Measurements from ENCODE around the gene ARL5B.
"Not testable (repeated sequence)": the region's sequence is repeated elsewhere in the genome, so short reads cannot be mapped to it uniquely, and the experiment has no call there.

ARL5B gene

GRCh38 chr10:18659125-18659818 lies at the start of gene ARL5B:
Gene ARL5B (plus strand): TSS chr10:18659431. CDS start chr10:18659638, 207 bp downstream.
- H3K36me3 Mint-ChIP-seq (ENCODE audit: low read depth): peaks cover 28% of the 10 kb centered on the region
- peak within 1 kb of the TSS; percentile 97 for H3K27ac Mint-ChIP-seq
- peaks cover 34% of the 10 kb centered on the region for H3K4me1 Mint-ChIP-seq (ENCODE audit: low read depth)
- H3K4me3 Mint-ChIP-seq: peak within 1 kb of the TSS; percentile 98
- no peaks in the 10 kb centered on the region for H3K9me3 Mint-ChIP-seq
- no peaks in the 10 kb centered on the region for H3K27me3 Mint-ChIP-seq (ENCODE audit: low read depth)

GRCh38 chr10:18610517-18610916 lies 48.7 kb upstream of the ARL5B start:
- Mint-ChIP-seq H3K9me3 (no peaks in the 10 kb centered on the region), H3K4me1 (ENCODE audit: low read depth) (no peaks in the 10 kb centered on the region), H3K36me3 (ENCODE audit: low read depth) (peaks cover 18% of the 10 kb centered on the region), H3K27ac (no peak overlapping the region), H3K4me3 (no peak overlapping the region), H3K27me3 (ENCODE audit: low read depth) (no peaks in the 10 kb centered on the region)

- no peak overlapping the region for H3K4me3 Mint-ChIP-seq
- H3K27me3 Mint-ChIP-seq (ENCODE audit: low read depth): no peaks in the 10 kb centered on the region
- no peak overlapping the region for H3K27ac Mint-ChIP-seq
- H3K36me3 Mint-ChIP-seq (ENCODE audit: low read depth): peaks cover 16% of the 10 kb centered on the region
- no peaks in the 10 kb centered on the region for H3K9me3 Mint-ChIP-seq
- H3K4me1 Mint-ChIP-seq (ENCODE audit: low read depth): no peaks in the 10 kb centered on the region
Measured at GRCh38 chr10:18611168-18611567, 48.1 kb upstream of the ARL5B start.

GRCh38 chr10:18615618-18616017 lies 43.6 kb upstream of the ARL5B start:
- H3K36me3 Mint-ChIP-seq (ENCODE audit: low read depth): peaks cover 28% of the 10 kb centered on the region
- H3K27ac Mint-ChIP-seq: no peak overlapping the region
- H3K9me3 Mint-ChIP-seq: no peaks in the 10 kb centered on the region
- no peaks in the 10 kb centered on the region for H3K27me3 Mint-ChIP-seq (ENCODE audit: low read depth)
- peaks cover 2% of the 10 kb centered on the region for H3K4me1 Mint-ChIP-seq (ENCODE audit: low read depth)
- no peak overlapping the region for H3K4me3 Mint-ChIP-seq

- Mint-ChIP-seq H3K9me3 (no peaks in the 10 kb centered on the region), H3K27ac (no peak overlapping the region), H3K4me1 (ENCODE audit: low read depth) (peaks cover 2% of the 10 kb centered on the region), H3K27me3 (ENCODE audit: low read depth) (no peaks in the 10 kb centered on the region), H3K4me3 (no peak overlapping the region), H3K36me3 (ENCODE audit: low read depth) (peaks cover 34% of the 10 kb centered on the region)
Measured at GRCh38 chr10:18616337-18616736, 42.9 kb upstream of the ARL5B start.

- H3K27me3 Mint-ChIP-seq (ENCODE audit: low read depth): no peaks in the 10 kb centered on the region
- H3K4me3 Mint-ChIP-seq: no peak overlapping the region
- peaks cover 32% of the 10 kb centered on the region for H3K36me3 Mint-ChIP-seq (ENCODE audit: low read depth)
- no peaks in the 10 kb centered on the region for H3K9me3 Mint-ChIP-seq
- no peak overlapping the region for H3K27ac Mint-ChIP-seq
- H3K4me1 Mint-ChIP-seq (ENCODE audit: low read depth): peaks cover 2% of the 10 kb centered on the region
Measured at GRCh38 chr10:18619016-18619415, 40.2 kb upstream of the ARL5B start.

GRCh38 chr10:18620856-18621255 lies 38.4 kb upstream of the ARL5B start:
- Mint-ChIP-seq H3K9me3 (no peaks in the 10 kb centered on the region), H3K4me1 (ENCODE audit: low read depth) (peaks cover 2% of the 10 kb centered on the region), H3K4me3 (no peak overlapping the region), H3K36me3 (ENCODE audit: low read depth) (peaks cover 31% of the 10 kb centered on the region), H3K27ac (no peak overlapping the region), H3K27me3 (ENCODE audit: low read depth) (no peaks in the 10 kb centered on the region)

- H3K27ac Mint-ChIP-seq; H3K4me3 Mint-ChIP-seq; H3K27me3 Mint-ChIP-seq (ENCODE audit: low read depth); H3K9me3 Mint-ChIP-seq: not testable (repeated sequence)
- H3K4me1 Mint-ChIP-seq (ENCODE audit: low read depth): peaks cover 11% of the 10 kb centered on the region
- H3K36me3 Mint-ChIP-seq (ENCODE audit: low read depth): peaks cover 24% of the 10 kb centered on the region
Measured at GRCh38 chr10:18623671-18624070, 35.6 kb upstream of the ARL5B start.

GRCh38 chr10:18625886-18626285 lies 33.3 kb upstream of the ARL5B start:
- peaks cover 13% of the 10 kb centered on the region for H3K4me1 Mint-ChIP-seq (ENCODE audit: low read depth)
- no peaks in the 10 kb centered on the region for H3K9me3 Mint-ChIP-seq
- no peak overlapping the region for H3K27ac Mint-ChIP-seq
- no peak overlapping the region for H3K4me3 Mint-ChIP-seq
- H3K27me3 Mint-ChIP-seq (ENCODE audit: low read depth): no peaks in the 10 kb centered on the region
- H3K36me3 Mint-ChIP-seq (ENCODE audit: low read depth): peaks cover 16% of the 10 kb centered on the region

- not testable (repeated sequence) for H3K36me3 Mint-ChIP-seq (ENCODE audit: low read depth); H3K9me3 Mint-ChIP-seq; H3K27me3 Mint-ChIP-seq (ENCODE audit: low read depth)
- Mint-ChIP-seq H3K4me1 (ENCODE audit: low read depth) (peaks cover 13% of the 10 kb centered on the region), H3K4me3 (peak overlapping the region; percentile 84), H3K27ac (peak overlapping the region; percentile 73)
Measured at GRCh38 chr10:18627452-18628018, 31.7 kb upstream of the ARL5B start.

GRCh38 chr10:18632500-18632899 lies 26.7 kb upstream of the ARL5B start:
- not testable (repeated sequence) for H3K27ac Mint-ChIP-seq; H3K4me3 Mint-ChIP-seq; H3K9me3 Mint-ChIP-seq; H3K4me1 Mint-ChIP-seq (ENCODE audit: low read depth); H3K27me3 Mint-ChIP-seq (ENCODE audit: low read depth)
- peaks cover 21% of the 10 kb centered on the region for H3K36me3 Mint-ChIP-seq (ENCODE audit: low read depth)

GRCh38 chr10:18635995-18636394 lies 23.2 kb upstream of the ARL5B start:
- Mint-ChIP-seq H3K4me3 (no peak overlapping the region), H3K27me3 (ENCODE audit: low read depth) (no peaks in the 10 kb centered on the region), H3K4me1 (ENCODE audit: low read depth) (peaks cover 4% of the 10 kb centered on the region), H3K27ac (no peak overlapping the region), H3K36me3 (ENCODE audit: low read depth) (peaks cover 23% of the 10 kb centered on the region), H3K9me3 (peaks cover 3% of the 10 kb centered on the region)

- H3K4me3 Mint-ChIP-seq; H3K9me3 Mint-ChIP-seq; H3K27me3 Mint-ChIP-seq (ENCODE audit: low read depth); H3K27ac Mint-ChIP-seq; H3K4me1 Mint-ChIP-seq (ENCODE audit: low read depth): not testable (repeated sequence)
- peaks cover 23% of the 10 kb centered on the region for H3K36me3 Mint-ChIP-seq (ENCODE audit: low read depth)
Measured at GRCh38 chr10:18637400-18637799, 21.8 kb upstream of the ARL5B start.

- peaks cover 16% of the 10 kb centered on the region for H3K36me3 Mint-ChIP-seq (ENCODE audit: low read depth)
- H3K27ac Mint-ChIP-seq, H3K4me3 Mint-ChIP-seq: not testable (repeated sequence)
Measured at GRCh38 chr10:18639719-18640118, 19.5 kb upstream of the ARL5B start.

GRCh38 chr10:18647151-18647550 lies 12.1 kb upstream of the ARL5B start:
- Mint-ChIP-seq H3K27ac (no peak overlapping the region), H3K9me3 (no peaks in the 10 kb centered on the region), H3K36me3 (ENCODE audit: low read depth) (peaks cover 10% of the 10 kb centered on the region), H3K4me3 (no peak overlapping the region), H3K27me3 (ENCODE audit: low read depth) (no peaks in the 10 kb centered on the region), H3K4me1 (ENCODE audit: low read depth) (peaks cover 35% of the 10 kb centered on the region)

More at GRCh38 chr10:18639719-18640118, 19.5 kb upstream of the ARL5B start:
- H3K9me3 Mint-ChIP-seq; H3K27me3 Mint-ChIP-seq (ENCODE audit: low read depth); H3K4me1 Mint-ChIP-seq (ENCODE audit: low read depth): not testable (repeated sequence)
